MCF 10A (cell line): ENCODE results near the gene GPR173. TPM values are rescaled to one million over a fixed set of nuclear protein-coding genes. Genes with fewer than 3 reads are reported as not detected.
A peak's percentile ranks its signal among the peaks of the same experiment; 100 is the strongest.

Experiments
- BruUV-seq: library from RNA; stranded (reverse); fragments of 400-500 nt; replicated peaks from 2 replicates; lab custom pipeline; 2021; lab: Mats Ljungman, UMichigan
- CTCF ChIA-PET: fragments of 300-600 bp; sonication (Branson Sonifier 250); formaldehyde crosslinking; extraction: SDS; loops from one replicate; lab custom pipeline; 2021; ENCODE audit warnings: antibody characterized with exemption, inconsistent platforms; lab: Yijun Ruan, JAX
- POLR2A ChIA-PET: fragments of 300-600, 350-650 bp; sonication (Branson Sonifier 250); formaldehyde crosslinking; extraction: SDS; loops from one replicate; lab custom pipeline; 2020; ENCODE audit warnings: antibody characterized with exemption, inconsistent platforms; lab: Yijun Ruan, JAX
- DNase-seq: peaks from one replicate; pipeline ENCODE4 v3.0.0-alpha.2; 2018; ENCODE audit not compliant: unreplicated experiment
- H3K27ac Mint-ChIP-seq: one replicate; pipeline ENCODE4 v1.8.0; 2022; ENCODE audit warnings: mild to moderate bottlenecking, low read depth, mixed read lengths; ENCODE audit not compliant: unreplicated experiment
- H3K27me3 Mint-ChIP-seq: one replicate; pipeline ENCODE4 v1.8.0; 2022; ENCODE audit warnings: mixed read lengths; ENCODE audit not compliant: insufficient read depth, unreplicated experiment
- H3K36me3 Mint-ChIP-seq: one replicate; pipeline ENCODE4 v1.8.0; 2022; ENCODE audit warnings: mild to moderate bottlenecking, moderate library complexity, mixed read lengths; ENCODE audit not compliant: insufficient read depth, unreplicated experiment
- H3K4me1 Mint-ChIP-seq: one replicate; pipeline ENCODE4 v1.8.0; 2022; ENCODE audit warnings: mixed read lengths; ENCODE audit not compliant: insufficient read depth, unreplicated experiment
- H3K4me3 Mint-ChIP-seq: one replicate; pipeline ENCODE4 v1.8.0; 2022; ENCODE audit warnings: mild to moderate bottlenecking, moderate library complexity, mixed read lengths; ENCODE audit not compliant: unreplicated experiment
- H3K9me3 Mint-ChIP-seq: one replicate; pipeline ENCODE4 v1.8.0; 2022; ENCODE audit warnings: mixed read lengths; ENCODE audit not compliant: unreplicated experiment
- intact Hi-C: fragments of 100-400 bp; cut with micrococcal nuclease; formaldehyde crosslinking; loops from 2 replicates; pipeline ENCODE4 v1.14.1; 2022
- total RNA-seq: library from RNA; stranded (reverse); gene quantifications from 2 replicates; pipeline ENCODE4 v1.2.3, GENCODE V29; 2022
- TF ChIP-seq, protein P1 (sequence below): fragments of 200-600 bp; IDR thresholded peaks from one replicate; pipeline ENCODE4 v1.8.0; 2022; ENCODE audit warnings: antibody characterized with exemption, mild to moderate bottlenecking; ENCODE audit not compliant: unreplicated experiment

Gene GPR173
- total RNA-seq, 1 experiment from 2014 or later: 1.3 TPM

DNA sequence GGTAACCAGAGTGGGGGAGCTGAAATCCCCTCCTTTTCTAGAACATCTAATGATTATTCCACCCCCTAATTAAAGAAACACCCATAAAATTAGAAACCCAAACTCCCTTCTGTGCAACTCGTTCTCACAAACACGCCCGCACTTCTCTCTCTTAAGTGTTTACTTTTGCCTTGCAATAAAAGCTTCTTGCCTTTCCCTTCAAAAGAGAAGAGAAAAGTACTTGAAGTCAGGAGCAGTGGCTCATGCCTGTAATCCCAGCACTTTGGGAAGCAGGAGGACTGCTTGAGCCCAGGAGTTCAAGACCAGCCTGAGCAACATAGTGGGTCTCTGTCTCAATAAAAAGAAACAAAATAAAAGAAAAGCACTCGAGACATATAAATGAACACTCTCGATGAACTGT lies 3.6 kb upstream of the GPR173 start:
- CTCF ChIA-PET: no interaction called here

DNA sequence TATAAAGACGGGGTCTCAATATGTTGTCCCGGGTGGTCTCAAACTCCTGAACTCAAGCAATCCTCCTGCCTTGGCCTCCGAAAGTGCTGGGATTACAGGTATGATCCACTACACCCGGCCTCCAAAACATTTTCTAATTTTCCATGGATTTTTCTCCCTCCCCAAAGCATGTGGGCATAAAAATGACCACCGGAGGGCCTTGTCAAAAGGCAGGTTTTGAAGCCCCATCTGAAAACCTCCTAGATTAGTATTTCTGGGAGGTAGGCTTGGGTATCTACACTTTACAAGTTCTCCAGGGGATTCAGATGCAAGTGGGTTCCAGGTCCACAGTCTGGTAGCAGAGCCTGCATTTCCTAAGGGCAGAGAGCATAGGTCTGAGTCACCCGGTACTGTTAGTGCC lies 1.4 kb upstream of the GPR173 start:
- peaks cover 33% of the 10 kb centered on the region for H3K27me3 Mint-ChIP-seq
- POLR2A ChIA-PET: no interaction called here
- no TSS peak for BruUV-seq
- TF ChIP-seq, protein P1, sequence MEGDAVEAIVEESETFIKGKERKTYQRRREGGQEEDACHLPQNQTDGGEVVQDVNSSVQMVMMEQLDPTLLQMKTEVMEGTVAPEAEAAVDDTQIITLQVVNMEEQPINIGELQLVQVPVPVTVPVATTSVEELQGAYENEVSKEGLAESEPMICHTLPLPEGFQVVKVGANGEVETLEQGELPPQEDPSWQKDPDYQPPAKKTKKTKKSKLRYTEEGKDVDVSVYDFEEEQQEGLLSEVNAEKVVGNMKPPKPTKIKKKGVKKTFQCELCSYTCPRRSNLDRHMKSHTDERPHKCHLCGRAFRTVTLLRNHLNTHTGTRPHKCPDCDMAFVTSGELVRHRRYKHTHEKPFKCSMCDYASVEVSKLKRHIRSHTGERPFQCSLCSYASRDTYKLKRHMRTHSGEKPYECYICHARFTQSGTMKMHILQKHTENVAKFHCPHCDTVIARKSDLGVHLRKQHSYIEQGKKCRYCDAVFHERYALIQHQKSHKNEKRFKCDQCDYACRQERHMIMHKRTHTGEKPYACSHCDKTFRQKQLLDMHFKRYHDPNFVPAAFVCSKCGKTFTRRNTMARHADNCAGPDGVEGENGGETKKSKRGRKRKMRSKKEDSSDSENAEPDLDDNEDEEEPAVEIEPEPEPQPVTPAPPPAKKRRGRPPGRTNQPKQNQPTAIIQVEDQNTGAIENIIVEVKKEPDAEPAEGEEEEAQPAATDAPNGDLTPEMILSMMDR: peak; percentile 11
- H3K4me3 Mint-ChIP-seq: no peak overlapping the region
- DNase-seq: peak; percentile 2
- CTCF ChIA-PET: no interaction called here
- no peak overlapping the region for H3K27ac Mint-ChIP-seq
- no peaks in the 10 kb centered on the region for H3K36me3 Mint-ChIP-seq
- H3K9me3 Mint-ChIP-seq: no peaks in the 10 kb centered on the region
- no peaks in the 10 kb centered on the region for H3K4me1 Mint-ChIP-seq
- intact Hi-C loops: no loop called here

More for the DNA sequence above, 3.6 kb upstream of the GPR173 start:
- POLR2A ChIA-PET: no interaction called here
- TF ChIP-seq, protein P1: no peak
- H3K4me1 Mint-ChIP-seq: no peaks in the 10 kb centered on the region
- H3K36me3 Mint-ChIP-seq: no peaks in the 10 kb centered on the region
- H3K27me3 Mint-ChIP-seq: peaks cover 54% of the 10 kb centered on the region
- no TSS peak for BruUV-seq
- no peak overlapping the region for H3K27ac Mint-ChIP-seq
- H3K9me3 Mint-ChIP-seq: no peaks in the 10 kb centered on the region
- no peak for DNase-seq
- no peak overlapping the region for H3K4me3 Mint-ChIP-seq
- intact Hi-C loops: no loop called here

DNA sequence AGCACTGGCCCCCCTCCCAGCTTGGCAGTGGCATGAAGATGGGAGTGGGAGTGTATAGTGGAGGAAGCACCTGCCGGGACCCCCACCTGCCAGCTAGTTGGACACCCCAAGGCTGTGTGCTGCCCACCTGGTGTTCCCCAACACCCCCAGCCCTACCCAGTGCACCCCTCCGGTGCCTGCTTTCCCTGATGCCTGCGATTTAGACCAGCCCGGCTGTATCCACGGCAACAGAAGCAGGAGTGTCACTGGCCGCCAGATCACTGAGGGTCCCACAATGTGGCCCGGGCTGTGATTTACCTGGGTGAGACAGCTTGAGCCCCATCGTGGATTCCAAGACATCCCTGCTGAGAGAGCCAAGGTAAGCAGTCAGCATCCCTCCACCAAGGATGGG lies 533 bp downstream of the GPR173 start:
- Mint-ChIP-seq H3K4me3 (peak overlapping the region; percentile 39), H3K27me3 (peaks cover 14% of the 10 kb centered on the region), H3K4me1 (no peaks in the 10 kb centered on the region), H3K9me3 (no peaks in the 10 kb centered on the region), H3K27ac (no peak overlapping the region), H3K36me3 (no peaks in the 10 kb centered on the region)
- BruUV-seq: no TSS peak
- ChIA-PET CTCF (no interaction called here), POLR2A (no interaction called here)
- TF ChIP-seq, protein P1: no peak
- intact Hi-C loops: no loop called here
- DNase-seq: no peak

DNA sequence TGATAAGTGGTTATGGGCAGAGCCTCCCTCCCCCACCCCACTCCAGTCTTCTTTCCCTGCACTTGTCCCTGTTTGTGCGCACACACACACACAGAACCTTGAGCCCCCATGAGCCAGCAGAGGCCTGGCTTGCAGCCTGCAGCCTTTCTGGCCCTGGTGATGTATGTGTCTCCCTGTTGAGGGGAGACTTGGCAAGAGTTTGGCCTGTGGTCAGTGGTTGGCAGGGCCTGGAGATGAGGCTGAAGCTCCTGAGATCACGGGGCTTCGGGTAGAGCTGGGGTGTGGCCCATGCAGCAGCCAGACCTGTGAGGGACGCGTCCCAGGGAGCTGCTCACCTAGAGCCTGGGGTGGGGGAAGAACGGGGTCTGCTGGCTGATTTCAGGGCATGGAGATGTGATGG lies 2.3 kb downstream of the GPR173 start:
- no peak overlapping the region for H3K4me3 Mint-ChIP-seq
- no TSS peak for BruUV-seq
- POLR2A ChIA-PET: no interaction called here
- H3K4me1 Mint-ChIP-seq: no peaks in the 10 kb centered on the region
- no peak overlapping the region for H3K27ac Mint-ChIP-seq
- intact Hi-C loops: no loop called here
- no peaks in the 10 kb centered on the region for H3K36me3 Mint-ChIP-seq
- H3K9me3 Mint-ChIP-seq: no peaks in the 10 kb centered on the region
- TF ChIP-seq, protein P1: no peak
- CTCF ChIA-PET: interaction anchor here (0.6 kb wide), 1 partner anchor 20 kb away, joined by 4 read pairs; no protein-coding TSS in a partner anchor
- H3K27me3 Mint-ChIP-seq: no peaks in the 10 kb centered on the region
- no peak for DNase-seq
